Activated CD8-positive, alpha-beta memory T cell treated with anti-CD3 and anti-CD28 coated beads, Interleukin-2, amount 50 U/mL, for 1 hour (primary cell): ENCODE measurements around the gene E2F8.

Experiments used
- DNase-seq: peaks from one replicate; pipeline ENCODE4 v3.0.0-alpha.2; 2020; ENCODE audit errors: extremely low read depth

The E2F8 gene

DNA sequence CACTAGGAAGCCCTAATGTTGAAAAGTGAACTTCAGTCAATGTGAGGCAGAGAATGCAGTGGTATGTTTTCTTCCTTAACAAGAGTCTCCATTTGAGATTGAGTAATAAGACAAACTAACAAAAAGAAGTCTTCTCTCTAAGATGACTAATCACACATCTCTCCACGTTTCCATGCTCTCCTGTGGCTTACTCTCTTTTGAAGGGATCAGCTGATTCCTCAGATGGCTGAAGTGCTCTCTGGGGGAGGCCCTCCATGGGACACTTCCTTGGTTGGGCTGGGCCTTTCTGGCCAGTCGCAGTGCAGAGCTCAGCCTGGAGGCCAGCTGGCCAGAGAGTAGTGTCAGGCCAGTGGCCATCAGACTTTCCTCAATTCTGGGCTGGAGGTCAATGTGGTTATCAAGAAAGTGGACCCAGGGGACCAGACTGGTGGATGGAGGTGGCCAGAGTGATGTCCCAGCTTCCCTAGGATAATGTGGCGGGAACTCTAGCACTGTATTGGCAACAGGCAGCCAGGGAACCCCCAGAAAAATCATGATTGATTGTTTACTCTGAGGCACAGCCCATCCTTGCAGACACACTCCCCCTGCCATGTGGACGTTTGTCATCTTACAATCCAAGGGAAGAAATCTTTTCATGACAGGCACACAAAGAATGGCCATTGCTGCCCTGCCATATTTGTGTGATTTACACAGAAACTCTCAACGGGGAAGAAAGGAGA lies 53.5 kb downstream of the E2F8 start:
- no peak for DNase-seq

DNA sequence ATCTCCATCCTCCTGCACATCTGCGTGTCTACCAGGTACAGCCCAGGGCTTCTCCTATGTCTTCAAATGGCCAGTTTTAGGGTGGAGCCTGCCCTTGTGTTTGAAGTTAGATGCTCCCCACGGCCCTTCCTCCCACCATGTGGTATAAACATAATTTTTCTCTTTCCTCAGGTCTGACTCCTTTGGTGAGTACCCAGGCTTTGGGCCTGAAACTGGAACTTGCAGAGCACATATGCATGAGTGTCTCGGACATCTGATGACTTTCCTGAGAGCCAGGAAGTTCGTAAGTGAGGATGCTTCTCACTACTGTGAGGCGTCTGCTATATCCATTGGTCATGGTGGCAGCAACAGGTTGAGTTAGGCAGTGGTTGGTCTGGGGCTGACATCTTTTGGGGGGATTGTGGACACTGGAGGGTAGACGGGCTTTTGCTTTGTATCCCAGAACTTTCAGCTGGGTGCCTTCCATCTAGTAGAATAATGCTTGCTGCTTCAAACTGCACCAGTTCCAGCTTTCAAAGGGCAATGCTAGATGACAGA lies 55.2 kb downstream of the E2F8 start:
- DNase-seq, result no peak

DNA sequence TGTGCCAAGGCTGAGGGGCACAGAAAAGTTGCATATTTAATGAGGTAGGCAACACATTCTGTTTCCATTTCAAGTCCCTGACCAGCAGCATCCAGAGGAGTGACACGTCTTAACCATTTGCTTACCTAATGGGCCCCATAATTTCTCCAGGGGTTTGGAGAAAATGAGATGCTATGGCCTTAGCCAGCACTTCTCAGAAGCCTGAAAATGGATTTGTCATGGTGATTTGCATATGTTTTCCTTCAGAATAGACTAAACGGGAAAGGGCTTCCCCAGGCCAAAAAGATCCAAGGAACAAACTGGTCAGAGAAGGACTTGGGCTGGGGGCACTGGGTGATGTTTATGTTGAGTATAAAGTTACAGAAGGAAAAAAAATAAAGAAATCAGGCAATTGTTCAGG lies 55.7 kb downstream of the E2F8 start:
- no peak for DNase-seq

DNA sequence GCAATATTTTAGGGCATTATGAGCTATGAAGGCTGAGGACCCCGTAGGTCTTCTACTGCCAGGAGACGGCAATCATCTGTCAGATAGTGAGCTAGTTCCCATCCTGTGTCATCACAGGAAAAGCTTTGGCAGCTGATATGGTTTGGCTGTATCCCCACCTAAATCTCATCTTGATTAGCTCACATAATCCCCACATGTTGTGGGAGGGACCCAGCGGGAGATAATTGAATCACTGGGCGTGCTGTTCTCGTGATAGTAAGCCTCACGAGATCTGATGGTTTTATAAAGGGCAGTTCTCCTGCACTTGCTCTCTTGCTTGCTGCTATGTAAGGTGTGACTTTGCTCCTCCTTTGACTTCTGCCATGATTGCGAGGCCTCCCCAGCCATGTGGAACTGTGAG lies 57.1 kb downstream of the E2F8 start:
- DNase-seq, result no peak

DNA sequence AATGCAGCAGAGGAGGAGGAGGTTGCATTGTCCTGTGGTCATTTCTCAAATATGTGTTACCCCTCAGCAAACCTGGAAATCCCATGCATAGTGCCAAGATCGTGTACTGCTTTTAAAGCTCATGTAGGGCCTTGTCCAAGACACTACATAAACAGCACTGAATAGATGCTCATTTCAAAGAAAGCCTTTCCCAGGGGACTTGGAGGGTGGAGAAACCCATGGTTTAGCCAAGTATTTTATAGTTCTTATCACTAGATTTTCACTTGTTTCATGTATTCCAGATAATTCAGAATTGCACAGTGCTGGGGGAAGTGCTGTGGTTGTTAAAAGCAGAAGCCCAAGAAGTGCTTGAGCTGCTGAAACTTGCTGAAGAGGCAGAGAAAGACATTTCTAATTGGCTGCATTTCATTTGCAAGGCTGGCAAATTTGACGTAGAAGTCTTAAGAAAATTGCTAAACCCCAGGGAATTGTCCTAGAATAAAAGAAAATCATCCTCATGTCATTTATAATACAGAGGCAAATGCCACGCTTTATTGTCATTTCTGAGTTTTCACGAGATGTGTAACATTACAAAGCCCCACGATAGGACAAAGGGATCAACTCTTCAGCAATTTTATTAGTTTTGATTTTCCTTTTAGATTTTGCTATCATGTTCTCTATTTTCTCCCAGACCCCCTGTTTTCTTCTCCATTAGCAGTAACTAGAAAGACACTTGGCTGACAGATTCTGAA lies 59.0 kb downstream of the E2F8 start:
- DNase-seq, result no peak

DNA sequence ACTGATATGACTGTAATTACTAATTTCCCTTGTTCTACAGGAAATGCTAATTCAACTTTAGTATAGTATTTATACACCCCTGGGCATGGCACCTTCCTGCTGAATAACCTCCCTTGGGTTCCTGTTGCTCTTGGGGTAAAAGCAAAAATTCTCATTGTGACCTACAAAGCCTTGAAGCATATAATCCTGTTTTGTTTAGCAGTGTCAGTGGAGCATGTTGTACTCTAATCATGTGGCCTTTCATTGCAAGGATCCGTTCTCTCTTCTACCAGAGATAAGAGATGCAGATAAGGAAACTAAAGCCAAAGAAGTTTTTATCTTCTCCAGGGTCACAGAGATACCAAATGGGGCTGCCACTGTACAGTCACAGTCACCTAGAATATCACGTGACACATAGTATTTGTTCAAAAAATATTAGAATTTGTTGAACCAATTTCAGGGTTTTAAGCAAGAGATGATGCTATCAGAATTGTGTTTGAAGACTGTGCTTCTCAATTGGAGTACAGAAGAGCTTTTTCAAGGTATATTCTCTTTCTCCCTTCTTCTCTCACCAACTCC lies 64.0 kb downstream of the E2F8 start:
- no peak for DNase-seq
